Measurements from ENCODE around the gene CDK19.
A peak's percentile ranks its signal among the peaks of the same experiment; 100 is the strongest.

CDK19 gene

DNA sequence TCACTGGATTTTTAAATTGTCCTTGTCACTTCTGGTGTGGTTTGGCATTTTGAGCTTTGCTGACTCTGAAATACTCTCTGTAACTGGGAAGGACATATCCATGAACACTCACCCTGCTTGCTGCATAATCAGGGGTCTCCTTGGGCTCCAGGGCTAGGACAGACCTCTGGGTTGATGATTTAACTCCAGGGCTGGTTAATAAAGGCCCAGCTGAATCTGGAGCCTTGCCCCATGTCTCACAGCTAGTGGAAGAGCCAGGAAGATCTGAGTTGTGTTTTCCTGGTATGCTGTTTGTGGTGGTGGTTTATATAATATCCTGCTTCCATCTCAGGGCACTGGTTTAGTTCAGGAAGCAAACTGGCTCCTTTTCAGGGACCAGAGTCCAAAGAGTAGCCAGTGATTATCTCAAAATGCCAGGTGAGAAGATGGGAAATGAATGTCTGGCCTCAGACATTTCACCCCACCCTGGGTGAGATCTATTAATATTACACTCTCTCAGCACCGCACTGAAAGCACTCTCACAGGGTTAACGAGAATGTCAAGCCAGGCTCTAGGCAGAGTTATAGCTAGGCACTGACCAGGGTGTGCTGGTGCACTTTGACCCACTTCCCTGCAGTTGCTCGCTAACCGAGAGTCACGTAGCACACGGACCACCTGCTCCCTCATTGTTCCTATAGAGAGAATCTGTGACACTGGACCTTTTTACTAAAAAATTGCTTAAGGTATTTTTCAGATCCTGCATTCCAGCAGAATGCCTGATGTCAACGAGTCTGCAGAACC is 248.7 kb downstream of the CDK19 start:
- Histone ChIP-seq H3K23ac (ENCODE audit: low read length in 2 of 2) (no peak overlapping the region), H3K4me3 (ENCODE audit: insufficient read depth in 1 of 2, low read depth in 1 of 2, low read length in 2 of 2) (no peak overlapping the region), H2BK15ac (ENCODE audit: low read depth, poor library complexity, severe bottlenecking) (no peak overlapping the region), H3K36me3 (ENCODE audit: control insufficient read depth in 1 of 2, insufficient read depth in 2 of 2, low read depth in 1 of 2, low read length in 2 of 2) (no peaks in the 10 kb centered on the region), H3K4ac (ENCODE audit: low read depth in 1 of 2, low read length in 2 of 2) (no peak overlapping the region), H3K14ac (ENCODE audit: low read length in 2 of 2) (no peak overlapping the region), H2AK5ac (ENCODE audit: low read length, severe bottlenecking) (no peak overlapping the region), H3K27ac (ENCODE audit: low read length, poor library complexity, severe bottlenecking) (peak overlapping the region; percentile 38), H2BK5ac (ENCODE audit: low read depth, low read length, poor library complexity, severe bottlenecking) (no peak overlapping the region), H3K4me2 (ENCODE audit: low read length, poor library complexity, severe bottlenecking) (no peak overlapping the region), H3K79me1 (replicated peaks; ENCODE audit: low read length, poor library complexity, severe bottlenecking) (no peaks in the 10 kb centered on the region), H3K9me3 (ENCODE audit: control insufficient read depth, low read length) (peaks cover 5% of the 10 kb centered on the region), H3K9ac (ENCODE audit: low read length) (no peak overlapping the region), H2BK12ac (ENCODE audit: low read length in 2 of 2) (no peak overlapping the region), H2AFZ (ENCODE audit: low read depth, low read length) (peak overlapping the region; percentile 36), H3K4me1 (ENCODE audit: control insufficient read depth, insufficient read depth, low read depth, low read length) (peaks cover 6% of the 10 kb centered on the region), H2BK120ac (ENCODE audit: low read depth, low read length) (no peak overlapping the region), H4K8ac (ENCODE audit: low read length) (no peak overlapping the region), H3K18ac (ENCODE audit: low read depth in 1 of 2, low read length in 2 of 2) (no peak overlapping the region), H4K91ac (ENCODE audit: low read length) (no peak overlapping the region), H3K27me3 (ENCODE audit: control insufficient read depth in 1 of 2, insufficient read depth in 1 of 2, low read length in 2 of 2) (peaks cover 0 to 5% of the 10 kb centered on the region in 2 experiments)
- DNase-seq, result peak; percentile 6
- WGBS, result 32% methylated on average over 7 of the region's 7 CpGs

DNA sequence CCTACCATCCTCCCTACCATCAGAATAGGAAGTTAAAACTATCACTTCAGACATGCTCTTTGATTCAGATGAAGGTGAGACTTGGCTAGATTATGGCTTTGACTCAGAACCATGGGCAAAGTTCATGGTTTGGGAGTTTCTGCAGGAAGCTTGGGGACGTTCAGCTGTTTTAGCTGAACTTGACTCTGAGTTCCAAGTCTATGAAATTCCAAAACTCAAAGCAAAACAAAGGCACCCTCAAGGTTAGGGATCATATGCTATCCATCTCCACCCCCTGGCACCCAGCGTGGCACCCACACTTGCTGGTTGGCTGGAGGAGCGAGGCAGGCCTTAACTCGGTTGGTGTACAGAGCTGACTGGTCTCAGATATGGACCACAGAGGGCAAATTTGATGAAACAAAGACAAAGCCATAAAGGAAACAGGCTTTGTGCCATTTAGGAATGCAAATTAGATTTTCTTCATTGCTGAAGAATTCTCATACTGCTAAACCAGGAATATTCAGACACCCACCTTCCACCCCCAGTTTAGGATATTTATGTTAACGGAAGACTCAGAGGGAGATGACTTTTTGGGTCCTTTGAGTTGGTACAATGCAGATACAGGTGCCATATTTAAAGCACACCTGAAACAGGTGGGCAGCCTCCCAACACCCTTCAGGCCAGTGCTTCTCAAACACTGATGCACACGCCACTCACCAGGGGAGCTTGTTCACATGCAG is 250.4 kb downstream of the CDK19 start:
- H2AK5ac ChIP-seq (ENCODE audit: low read length, severe bottlenecking), result no peak overlapping the region
- H2BK12ac ChIP-seq (ENCODE audit: low read length in 2 of 2), result no peak overlapping the region
- no peak overlapping the region for H2BK5ac ChIP-seq (ENCODE audit: low read depth, low read length, poor library complexity, severe bottlenecking)
- H3K79me1 ChIP-seq (replicated peaks; ENCODE audit: low read length, poor library complexity, severe bottlenecking), result no peaks in the 10 kb centered on the region
- H4K8ac ChIP-seq (ENCODE audit: low read length), result no peak overlapping the region
- no peak overlapping the region for H2BK15ac ChIP-seq (ENCODE audit: low read depth, poor library complexity, severe bottlenecking)
- H3K14ac ChIP-seq (ENCODE audit: low read length in 2 of 2), result no peak overlapping the region
- H3K4me1 ChIP-seq (ENCODE audit: control insufficient read depth, insufficient read depth, low read depth, low read length), result peaks cover 6% of the 10 kb centered on the region
- no peak overlapping the region for H4K91ac ChIP-seq (ENCODE audit: low read length)
- H2AFZ ChIP-seq (ENCODE audit: low read depth, low read length), result no peak overlapping the region
- no peak overlapping the region for H3K18ac ChIP-seq (ENCODE audit: low read depth in 1 of 2, low read length in 2 of 2)
- 94% methylated on average over 6 of the region's 6 CpGs for WGBS
- H3K4me2 ChIP-seq (ENCODE audit: low read length, poor library complexity, severe bottlenecking), result no peak overlapping the region
- no peak overlapping the region for H3K4ac ChIP-seq (ENCODE audit: low read depth in 1 of 2, low read length in 2 of 2)
- no peak overlapping the region for H3K23ac ChIP-seq (ENCODE audit: low read length in 2 of 2)
- peaks cover 0 to 5% of the 10 kb centered on the region in 2 experiments for H3K27me3 ChIP-seq (ENCODE audit: control insufficient read depth in 1 of 2, insufficient read depth in 1 of 2, low read length in 2 of 2)
- H3K27ac ChIP-seq (ENCODE audit: low read length, poor library complexity, severe bottlenecking), result no peak overlapping the region
- no peaks in the 10 kb centered on the region for H3K36me3 ChIP-seq (ENCODE audit: control insufficient read depth in 1 of 2, insufficient read depth in 2 of 2, low read depth in 1 of 2, low read length in 2 of 2)
- no peak overlapping the region for H2BK120ac ChIP-seq (ENCODE audit: low read depth, low read length)
- H3K9me3 ChIP-seq (ENCODE audit: control insufficient read depth, low read length), result peaks cover 5% of the 10 kb centered on the region
- DNase-seq, result no peak
- H3K4me3 ChIP-seq (ENCODE audit: insufficient read depth in 1 of 2, low read depth in 1 of 2, low read length in 2 of 2), result no peak overlapping the region
- no peak overlapping the region for H3K9ac ChIP-seq (ENCODE audit: low read length)

DNA sequence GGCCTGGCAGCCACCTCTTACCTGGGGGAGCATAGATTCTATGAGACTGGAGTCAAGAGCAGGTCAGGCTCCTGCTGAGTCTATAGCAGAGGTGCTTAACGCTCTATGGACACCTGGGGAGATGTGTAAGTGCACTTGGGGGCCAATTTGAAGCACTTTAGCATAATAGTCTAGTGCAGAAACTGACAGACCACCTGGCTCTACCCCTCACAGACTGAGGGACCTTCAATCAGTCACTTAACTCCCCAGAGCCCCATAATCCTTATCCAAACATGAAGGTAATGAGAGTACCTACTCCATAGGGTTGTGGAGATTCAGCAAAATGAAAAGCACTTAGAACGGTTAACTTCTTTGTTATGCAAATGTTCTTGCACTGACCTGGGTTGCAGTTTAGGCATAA is 251.6 kb downstream of the CDK19 start:
- Histone ChIP-seq H3K9me3 (ENCODE audit: control insufficient read depth, low read length) (peaks cover 7% of the 10 kb centered on the region), H2AFZ (ENCODE audit: low read depth, low read length) (no peak overlapping the region), H3K4ac (ENCODE audit: low read depth in 1 of 2, low read length in 2 of 2) (no peak overlapping the region), H4K91ac (ENCODE audit: low read length) (no peak overlapping the region), H3K23ac (ENCODE audit: low read length in 2 of 2) (no peak overlapping the region), H3K36me3 (ENCODE audit: control insufficient read depth in 1 of 2, insufficient read depth in 2 of 2, low read depth in 1 of 2, low read length in 2 of 2) (no peaks in the 10 kb centered on the region), H3K27ac (ENCODE audit: low read length, poor library complexity, severe bottlenecking) (no peak overlapping the region), H2BK15ac (ENCODE audit: low read depth, poor library complexity, severe bottlenecking) (no peak overlapping the region), H3K4me3 (ENCODE audit: insufficient read depth in 1 of 2, low read depth in 1 of 2, low read length in 2 of 2) (no peak overlapping the region), H2BK120ac (ENCODE audit: low read depth, low read length) (no peak overlapping the region), H2AK5ac (ENCODE audit: low read length, severe bottlenecking) (no peak overlapping the region), H4K8ac (ENCODE audit: low read length) (no peak overlapping the region), H3K4me1 (ENCODE audit: control insufficient read depth, insufficient read depth, low read depth, low read length) (peaks cover 6% of the 10 kb centered on the region), H3K4me2 (ENCODE audit: low read length, poor library complexity, severe bottlenecking) (no peak overlapping the region), H3K79me1 (replicated peaks; ENCODE audit: low read length, poor library complexity, severe bottlenecking) (no peaks in the 10 kb centered on the region), H3K9ac (ENCODE audit: low read length) (no peak overlapping the region), H3K18ac (ENCODE audit: low read depth in 1 of 2, low read length in 2 of 2) (no peak overlapping the region), H3K27me3 (ENCODE audit: control insufficient read depth in 1 of 2, insufficient read depth in 1 of 2, low read length in 2 of 2) (peaks cover 0 to 5% of the 10 kb centered on the region in 2 experiments), H3K14ac (ENCODE audit: low read length in 2 of 2) (no peak overlapping the region), H2BK5ac (ENCODE audit: low read depth, low read length, poor library complexity, severe bottlenecking) (no peak overlapping the region), H2BK12ac (ENCODE audit: low read length in 2 of 2) (no peak overlapping the region)
- no peak for DNase-seq
- 80% methylated on average over 2 of the region's 2 CpGs for WGBS

DNA sequence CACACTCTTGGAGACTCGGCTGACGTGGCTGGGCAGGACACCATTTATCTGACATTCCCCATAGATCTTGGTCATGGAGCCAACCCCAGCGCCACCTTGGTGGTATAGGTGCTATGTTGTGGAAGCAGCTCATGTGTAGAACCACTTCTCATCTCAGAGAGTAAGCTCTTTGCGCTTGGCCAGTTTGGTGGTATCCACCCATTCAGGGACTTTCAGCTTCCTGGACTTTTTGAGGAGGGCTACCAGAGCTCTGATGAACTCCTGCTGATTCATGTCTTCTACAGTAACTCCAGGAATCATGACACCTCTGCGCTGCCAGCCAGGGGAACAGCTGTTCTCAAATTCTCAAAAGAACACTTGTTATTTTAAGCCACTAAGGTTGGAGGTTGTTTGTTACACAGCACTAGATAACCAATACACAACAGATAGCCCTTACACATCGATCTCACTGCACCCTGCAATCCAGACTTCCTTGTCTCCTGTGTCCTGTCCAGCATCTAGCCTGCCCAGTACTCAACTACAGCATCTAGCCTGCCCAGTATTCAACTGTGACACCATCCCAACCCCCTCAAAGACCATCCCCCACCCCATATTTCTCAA is 252.9 kb downstream of the CDK19 start:
- Histone ChIP-seq H3K79me1 (replicated peaks; ENCODE audit: low read length, poor library complexity, severe bottlenecking) (no peaks in the 10 kb centered on the region), H3K9me3 (ENCODE audit: control insufficient read depth, low read length) (peaks cover 7% of the 10 kb centered on the region), H3K4me3 (ENCODE audit: insufficient read depth in 1 of 2, low read depth in 1 of 2, low read length in 2 of 2) (no peak overlapping the region), H3K4ac (ENCODE audit: low read depth in 1 of 2, low read length in 2 of 2) (no peak overlapping the region), H3K14ac (ENCODE audit: low read length in 2 of 2) (no peak overlapping the region), H4K8ac (ENCODE audit: low read length) (no peak overlapping the region), H2BK5ac (ENCODE audit: low read depth, low read length, poor library complexity, severe bottlenecking) (no peak overlapping the region), H4K91ac (ENCODE audit: low read length) (no peak overlapping the region), H3K9ac (ENCODE audit: low read length) (no peak overlapping the region), H2AFZ (ENCODE audit: low read depth, low read length) (no peak overlapping the region), H3K36me3 (ENCODE audit: control insufficient read depth in 1 of 2, insufficient read depth in 2 of 2, low read depth in 1 of 2, low read length in 2 of 2) (no peaks in the 10 kb centered on the region), H3K27me3 (ENCODE audit: control insufficient read depth in 1 of 2, insufficient read depth in 1 of 2, low read length in 2 of 2) (peaks cover 0 to 5% of the 10 kb centered on the region in 2 experiments), H3K4me1 (ENCODE audit: control insufficient read depth, insufficient read depth, low read depth, low read length) (peaks cover 6% of the 10 kb centered on the region), H2BK120ac (ENCODE audit: low read depth, low read length) (no peak overlapping the region), H3K27ac (ENCODE audit: low read length, poor library complexity, severe bottlenecking) (no peak overlapping the region), H2BK15ac (ENCODE audit: low read depth, poor library complexity, severe bottlenecking) (no peak overlapping the region), H3K23ac (ENCODE audit: low read length in 2 of 2) (no peak overlapping the region), H3K18ac (ENCODE audit: low read depth in 1 of 2, low read length in 2 of 2) (no peak overlapping the region), H2AK5ac (ENCODE audit: low read length, severe bottlenecking) (no peak overlapping the region), H2BK12ac (ENCODE audit: low read length in 2 of 2) (no peak overlapping the region), H3K4me2 (ENCODE audit: low read length, poor library complexity, severe bottlenecking) (no peak overlapping the region)
- DNase-seq, result no peak
- 96% methylated on average over 6 of the region's 6 CpGs for WGBS
